ENCODE results near the gene MYO9B.
A peak's percentile ranks its signal among the peaks of the same experiment; 100 is the strongest.

MYO9B gene

GRCh38 chr19:17063428-17063827 is 12.1 kb upstream of the MYO9B start:
- DNase-seq = no peak

GRCh38 chr19:17069193-17069592 is 6.4 kb upstream of the MYO9B start:
- DNase-seq = no peak

DNA sequence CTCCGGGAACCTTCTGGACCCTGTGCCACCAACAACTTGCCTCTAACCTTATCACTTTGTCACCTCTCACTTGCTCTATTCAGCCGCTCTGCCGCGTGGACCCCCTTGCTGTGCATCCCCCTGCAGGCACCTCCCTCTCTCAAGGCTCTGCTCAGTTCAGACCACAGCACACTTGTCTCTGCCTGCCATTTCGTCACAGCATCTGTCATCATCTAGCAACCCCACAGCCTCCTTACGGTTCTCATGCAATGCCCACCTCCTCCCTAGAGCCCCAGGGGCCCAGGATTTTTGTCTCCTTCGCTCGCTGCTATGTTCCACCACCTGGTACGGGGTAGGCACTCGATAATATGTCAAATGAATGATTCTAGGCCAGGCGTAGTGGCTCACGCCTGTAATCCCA is 5.2 kb upstream of the MYO9B start:
- DNase-seq = no peak

DNA sequence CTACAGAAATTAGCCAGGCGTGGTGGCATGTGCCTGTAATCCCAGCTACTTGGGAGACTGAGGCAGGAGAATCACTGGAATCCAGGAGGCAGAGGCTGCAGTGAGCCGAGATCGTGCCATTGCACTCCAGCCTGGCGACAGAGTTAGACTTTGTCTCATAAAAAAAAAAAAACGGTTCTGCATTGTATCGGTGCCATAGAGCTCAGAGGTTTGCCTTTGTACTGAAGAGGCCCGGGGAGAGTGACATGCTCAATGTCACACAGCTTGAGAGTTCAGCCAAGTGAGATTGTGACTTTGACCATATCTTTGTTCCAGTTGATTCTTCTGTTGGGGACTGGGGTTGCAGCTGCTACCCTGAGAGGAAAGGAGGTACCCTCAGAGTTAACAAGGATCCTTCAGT is 4.7 kb upstream of the MYO9B start:
- no peak for DNase-seq

DNA sequence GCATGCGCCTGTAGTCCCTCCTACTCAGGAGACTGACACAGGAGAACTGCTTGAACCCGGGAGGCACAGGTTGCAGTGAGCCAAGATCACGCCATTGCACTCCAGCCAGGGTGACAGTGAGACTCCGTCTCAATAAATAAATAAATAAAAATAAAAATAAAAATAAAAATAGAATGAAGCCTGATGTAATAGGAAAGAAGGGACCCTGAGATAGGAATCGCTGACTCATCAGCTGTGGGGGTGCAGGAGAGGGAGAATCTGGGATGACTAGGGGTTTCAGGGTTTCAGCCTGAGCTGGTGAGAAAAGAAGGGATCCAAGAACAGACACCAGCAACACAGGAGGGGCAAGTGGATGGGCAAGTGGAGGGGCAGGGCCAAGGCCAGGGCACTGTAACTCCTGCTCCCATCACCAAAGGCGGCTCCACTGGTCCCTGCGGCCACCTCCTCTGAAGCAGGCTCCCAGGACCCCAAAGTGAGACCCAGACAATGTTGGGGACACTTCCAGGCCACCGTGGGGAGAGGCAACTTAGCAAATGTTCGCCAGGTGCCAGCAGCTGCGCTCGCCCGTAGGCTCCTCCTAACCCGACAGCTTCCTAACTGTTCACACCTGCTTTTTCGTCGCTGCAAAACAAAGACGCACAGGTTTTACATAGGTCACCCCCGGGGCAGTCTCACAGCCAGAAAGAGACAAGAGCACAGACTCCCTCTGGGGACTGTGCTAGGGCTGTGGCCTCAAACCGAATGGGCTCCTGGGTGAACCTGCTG is 1.5 kb upstream of the MYO9B start:
- no peak for DNase-seq

DNA sequence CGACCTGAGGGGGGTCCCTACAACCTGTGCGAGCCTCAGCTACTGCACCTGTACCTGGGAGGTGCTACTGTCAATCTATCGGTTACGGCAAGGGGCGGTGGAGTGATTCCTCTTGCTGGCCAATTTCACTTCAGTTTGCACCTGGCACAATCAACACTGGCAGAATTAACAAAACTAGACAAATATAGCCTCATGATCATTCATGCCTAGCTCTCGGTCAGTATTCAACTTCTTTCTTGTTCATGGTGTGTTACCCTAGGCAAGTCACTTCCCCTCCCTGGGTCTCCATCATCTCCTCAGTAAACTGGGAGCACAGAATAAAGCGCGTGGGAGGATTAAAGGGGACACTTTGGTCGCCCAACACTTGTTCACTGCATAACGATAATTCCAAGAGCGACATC is 943 bp upstream of the MYO9B start:
- DNase-seq = no peak

GRCh38 chr19:17075864-17076542 is 426 bp downstream of the MYO9B start:
- peak; percentile 76 for DNase-seq

- no peak for DNase-seq
These were observed 990 bp downstream of the MYO9B start for GRCh38 chr19:17076543-17076991.

GRCh38 chr19:17077447-17078028 is 2.0 kb downstream of the MYO9B start:
- no peak for DNase-seq

GRCh38 chr19:17078036-17078919 is 2.7 kb downstream of the MYO9B start:
- DNase-seq = no peak

GRCh38 chr19:17078920-17079709 is 3.5 kb downstream of the MYO9B start:
- no peak for DNase-seq

DNA sequence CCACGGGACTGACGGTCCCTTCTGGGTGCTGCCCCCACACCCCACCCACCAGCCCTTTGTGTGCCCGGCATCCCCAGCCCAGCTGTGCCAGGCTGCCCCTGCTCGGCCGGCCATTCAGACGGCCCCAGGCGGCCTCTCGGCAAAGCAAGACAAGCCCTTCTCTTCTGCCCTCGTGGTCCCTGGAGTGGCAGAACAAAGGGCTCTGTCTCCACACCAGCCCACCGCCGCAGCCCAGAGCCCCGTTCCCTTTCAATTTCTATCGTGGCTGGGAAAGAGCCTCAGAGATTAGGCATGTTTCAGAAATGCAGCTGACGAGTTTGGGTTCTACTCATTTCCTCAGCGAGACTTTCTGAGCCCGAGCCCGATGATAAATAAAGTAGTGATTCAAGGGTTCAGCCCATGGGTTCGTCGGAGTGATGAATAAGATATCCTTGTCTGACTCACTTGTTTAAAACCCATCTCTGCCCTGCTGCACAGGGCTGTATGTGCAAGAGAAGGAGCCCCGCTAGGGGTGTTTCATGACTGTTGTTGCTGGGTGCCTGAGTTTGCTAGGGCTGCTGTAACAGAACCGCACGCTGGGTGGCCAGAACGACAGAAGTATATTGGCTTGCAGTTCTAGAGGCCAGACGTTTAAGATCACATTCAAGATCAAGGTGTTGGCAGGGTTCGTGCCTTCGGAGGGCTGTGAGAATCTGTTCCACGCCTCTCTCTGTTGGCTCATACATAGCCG is 4.3 kb downstream of the MYO9B start:
- DNase-seq = peak; percentile 62

GRCh38 chr19:17080440-17080801 is 4.8 kb downstream of the MYO9B start:
- DNase-seq = no peak

GRCh38 chr19:17081672-17082630 is 6.4 kb downstream of the MYO9B start:
- no peak for DNase-seq

DNA sequence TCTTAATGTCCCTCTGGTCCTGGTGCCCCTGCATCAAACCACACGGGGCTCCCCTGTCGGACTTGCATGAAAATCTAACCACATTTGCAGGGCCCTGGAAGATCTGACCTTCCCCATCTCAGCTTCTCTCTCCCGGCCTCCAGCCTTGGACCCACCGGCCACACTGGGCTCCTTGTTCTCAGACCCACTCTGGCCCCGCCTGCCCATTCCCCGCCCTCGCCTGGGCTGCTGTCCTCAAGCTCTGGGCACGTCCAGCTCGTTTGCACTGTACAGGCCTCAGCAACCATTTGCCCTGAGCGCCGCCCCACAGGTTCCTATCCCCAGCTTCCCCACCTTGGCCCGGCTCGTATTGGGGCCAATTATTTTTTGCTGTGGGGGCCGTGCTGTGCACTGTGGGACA is 10.5 kb downstream of the MYO9B start:
- peak; percentile 56 for DNase-seq

DNA sequence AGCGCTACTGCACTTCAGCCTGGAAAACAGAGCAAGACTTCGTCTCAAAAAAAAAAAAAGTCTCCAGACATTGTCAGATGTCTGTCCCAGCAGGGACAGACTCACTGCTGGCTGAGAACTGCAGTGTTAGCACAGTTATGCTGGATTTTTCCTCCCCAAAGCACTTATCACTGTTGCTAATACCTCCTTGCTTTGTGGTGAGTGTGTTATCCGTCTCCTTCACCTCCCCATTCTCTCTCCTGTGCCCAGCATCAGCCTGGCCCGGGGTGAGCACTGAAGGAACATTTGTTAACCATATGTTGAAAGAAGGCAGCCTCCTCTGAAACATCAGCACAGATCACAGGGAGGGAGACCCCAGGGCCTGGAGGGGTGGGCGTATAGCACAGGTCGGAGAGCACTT is 11.3 kb downstream of the MYO9B start:
- DNase-seq = no peak

GRCh38 chr19:17088552-17088951 is 13.0 kb downstream of the MYO9B start:
- DNase-seq = no peak

DNA sequence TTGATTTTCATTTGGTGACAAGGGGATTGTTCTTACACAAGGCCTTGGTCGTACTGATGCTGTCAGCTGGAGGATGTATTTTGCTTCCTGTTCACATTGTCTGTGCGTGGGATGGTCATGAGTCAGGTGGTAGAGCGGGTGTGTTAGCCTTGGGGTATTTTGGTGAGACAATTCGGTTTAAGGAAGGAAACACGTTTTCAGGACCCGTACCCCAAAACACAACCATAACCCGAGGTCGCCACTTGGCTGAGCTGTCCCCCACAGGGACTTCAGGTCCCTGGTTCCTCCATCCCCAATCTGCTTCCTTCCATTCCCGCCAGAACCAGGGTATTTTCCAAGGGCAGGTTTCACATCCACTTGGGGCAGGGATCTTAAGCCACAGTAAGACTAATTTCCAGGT is 15.0 kb downstream of the MYO9B start:
- DNase-seq = no peak

GRCh38 chr19:17091758-17092333 is 16.3 kb downstream of the MYO9B start:
- no peak for DNase-seq

GRCh38 chr19:17092696-17093095 is 17.1 kb downstream of the MYO9B start:
- DNase-seq = no peak

All from right forelimb (tissue), 1 donor.